Measurements from ENCODE around the gene NAALADL2. TPM values are rescaled to one million over a fixed set of nuclear protein-coding genes. Genes with fewer than 3 reads are reported as not detected.

NAALADL2 gene
- total RNA-seq, 2 donors from 2014 or later, result 8.5 to 24.3 TPM

DNA sequence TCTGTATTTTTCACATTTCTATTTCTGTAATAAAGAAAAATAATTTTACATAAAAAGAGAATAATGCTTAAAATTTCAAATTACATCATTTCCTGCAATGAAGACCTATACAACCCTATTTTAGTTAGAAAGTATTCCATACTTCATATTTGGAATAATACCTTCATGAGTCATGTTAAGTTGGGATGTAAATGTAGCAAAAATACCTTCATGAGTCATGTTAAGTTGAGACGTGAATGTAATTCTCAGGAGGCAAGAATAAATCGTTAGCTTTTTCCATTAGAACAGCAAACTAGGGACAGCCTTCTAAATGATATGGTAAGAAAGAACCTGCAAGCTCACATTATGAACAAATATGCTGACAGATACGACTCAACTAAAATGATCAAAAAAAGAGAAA is 91.9 kb downstream of the NAALADL2 start:
- Histone ChIP-seq H3K27me3 (no peaks in the 10 kb centered on the region), H3K4me3 (no peak overlapping the region), H3K4me1 (no peaks in the 10 kb centered on the region), H3K36me3 (no peaks in the 10 kb centered on the region), H3K27ac (no peak overlapping the region), H3K9me3 (no peaks in the 10 kb centered on the region), H3K9ac (ENCODE audit: low read depth in 2 of 2, low read length in 2 of 2) (no peak overlapping the region)
- no peak for DNase-seq
- intact Hi-C loops (cut with DNase I), result no loop called here
- TF ChIP-seq, protein P1, sequence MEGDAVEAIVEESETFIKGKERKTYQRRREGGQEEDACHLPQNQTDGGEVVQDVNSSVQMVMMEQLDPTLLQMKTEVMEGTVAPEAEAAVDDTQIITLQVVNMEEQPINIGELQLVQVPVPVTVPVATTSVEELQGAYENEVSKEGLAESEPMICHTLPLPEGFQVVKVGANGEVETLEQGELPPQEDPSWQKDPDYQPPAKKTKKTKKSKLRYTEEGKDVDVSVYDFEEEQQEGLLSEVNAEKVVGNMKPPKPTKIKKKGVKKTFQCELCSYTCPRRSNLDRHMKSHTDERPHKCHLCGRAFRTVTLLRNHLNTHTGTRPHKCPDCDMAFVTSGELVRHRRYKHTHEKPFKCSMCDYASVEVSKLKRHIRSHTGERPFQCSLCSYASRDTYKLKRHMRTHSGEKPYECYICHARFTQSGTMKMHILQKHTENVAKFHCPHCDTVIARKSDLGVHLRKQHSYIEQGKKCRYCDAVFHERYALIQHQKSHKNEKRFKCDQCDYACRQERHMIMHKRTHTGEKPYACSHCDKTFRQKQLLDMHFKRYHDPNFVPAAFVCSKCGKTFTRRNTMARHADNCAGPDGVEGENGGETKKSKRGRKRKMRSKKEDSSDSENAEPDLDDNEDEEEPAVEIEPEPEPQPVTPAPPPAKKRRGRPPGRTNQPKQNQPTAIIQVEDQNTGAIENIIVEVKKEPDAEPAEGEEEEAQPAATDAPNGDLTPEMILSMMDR (IDR thresholded peaks at IDR 0.05), result no peak

DNA sequence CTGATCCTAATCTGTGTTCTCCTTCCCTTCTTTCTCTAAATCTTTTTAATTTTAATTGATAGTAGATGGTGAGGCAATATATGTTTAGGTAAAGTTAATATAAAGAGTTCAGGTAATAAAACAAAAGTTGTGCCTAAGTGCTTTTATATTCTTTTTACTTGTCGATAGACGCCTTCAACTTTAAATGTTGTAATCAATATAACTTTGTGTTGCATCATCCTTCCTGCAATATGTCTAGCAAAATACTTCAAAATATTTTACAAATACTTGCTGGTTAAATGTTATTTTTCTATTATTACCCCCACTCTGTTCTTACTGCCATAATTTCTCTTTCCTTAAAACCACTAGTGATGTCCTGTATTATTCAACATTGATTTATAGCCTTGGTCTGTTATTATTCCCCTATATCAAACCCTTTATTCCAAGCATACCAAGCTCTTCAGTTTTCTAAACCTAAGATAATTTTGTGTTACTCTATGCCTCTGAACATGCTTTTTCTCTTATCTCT is 92.4 kb downstream of the NAALADL2 start:
- H3K9ac ChIP-seq (ENCODE audit: low read depth in 2 of 2, low read length in 2 of 2), result no peak overlapping the region
- H3K27ac ChIP-seq, result no peak overlapping the region
- no peaks in the 10 kb centered on the region for H3K9me3 ChIP-seq
- no peaks in the 10 kb centered on the region for H3K4me1 ChIP-seq
- H3K27me3 ChIP-seq, result no peaks in the 10 kb centered on the region
- no peaks in the 10 kb centered on the region for H3K36me3 ChIP-seq
- DNase-seq, result no peak
- intact Hi-C loops (cut with DNase I), result no loop called here
- TF ChIP-seq, protein P1 (IDR thresholded peaks at IDR 0.05), result no peak
- no peak overlapping the region for H3K4me3 ChIP-seq

DNA sequence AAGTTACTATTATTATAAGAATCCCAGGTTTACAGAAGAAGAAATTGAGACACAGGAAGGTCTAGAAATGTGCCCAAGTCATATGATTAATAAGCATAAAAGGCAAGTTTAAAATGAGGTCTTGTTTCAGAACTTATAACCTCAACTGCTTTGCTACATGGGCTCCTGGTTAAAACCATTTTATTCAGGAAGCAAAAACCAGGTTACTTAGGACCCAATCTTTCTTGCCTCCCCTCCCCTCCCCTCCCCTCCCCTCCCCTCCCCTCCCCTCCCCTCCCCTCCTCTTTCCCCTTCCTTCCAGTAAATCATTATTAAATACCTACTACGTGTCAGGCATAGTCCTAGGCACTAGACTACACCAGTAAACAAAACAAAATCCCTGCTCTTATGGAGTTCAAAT is 93.9 kb downstream of the NAALADL2 start:
- no peaks in the 10 kb centered on the region for H3K36me3 ChIP-seq
- TF ChIP-seq, protein P1 (IDR thresholded peaks at IDR 0.05), result no peak
- intact Hi-C loops (cut with DNase I), result no loop called here
- no peaks in the 10 kb centered on the region for H3K9me3 ChIP-seq
- DNase-seq, result no peak
- no peak overlapping the region for H3K4me3 ChIP-seq
- no peaks in the 10 kb centered on the region for H3K27me3 ChIP-seq
- no peak overlapping the region for H3K27ac ChIP-seq
- no peaks in the 10 kb centered on the region for H3K4me1 ChIP-seq
- no peak overlapping the region for H3K9ac ChIP-seq (ENCODE audit: low read depth in 2 of 2, low read length in 2 of 2)

DNA sequence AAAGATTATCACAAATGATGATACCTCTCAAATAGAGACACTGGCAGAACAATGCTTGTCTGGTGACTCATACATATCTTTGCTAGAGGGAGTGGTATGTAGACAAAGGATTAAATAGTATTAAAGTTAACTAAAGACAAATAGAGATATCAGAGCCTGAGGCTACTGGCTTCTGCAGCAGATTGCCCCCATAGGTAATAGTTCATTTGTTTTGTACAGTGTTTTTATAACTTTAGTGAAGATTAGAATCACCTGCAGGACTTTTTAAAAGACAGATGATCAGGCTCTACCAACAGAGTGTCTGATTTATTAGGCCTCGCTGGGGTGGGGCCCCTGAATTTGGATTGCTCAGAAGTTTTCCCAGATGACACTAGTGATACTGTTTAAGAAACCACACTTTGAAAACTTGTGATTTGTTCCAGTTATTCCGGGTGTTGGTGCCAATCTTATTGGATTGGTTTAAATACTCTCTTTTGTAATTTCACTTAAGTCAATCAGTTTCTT is 96.4 kb downstream of the NAALADL2 start:
- H3K36me3 ChIP-seq, result no peaks in the 10 kb centered on the region
- H3K27me3 ChIP-seq, result no peaks in the 10 kb centered on the region
- intact Hi-C loops (cut with DNase I), result no loop called here
- no peaks in the 10 kb centered on the region for H3K9me3 ChIP-seq
- no peak overlapping the region for H3K9ac ChIP-seq (ENCODE audit: low read depth in 2 of 2, low read length in 2 of 2)
- TF ChIP-seq, protein P1 (IDR thresholded peaks at IDR 0.05), result no peak
- no peak overlapping the region for H3K27ac ChIP-seq
- no peak for DNase-seq
- no peaks in the 10 kb centered on the region for H3K4me1 ChIP-seq
- H3K4me3 ChIP-seq, result no peak overlapping the region

DNA sequence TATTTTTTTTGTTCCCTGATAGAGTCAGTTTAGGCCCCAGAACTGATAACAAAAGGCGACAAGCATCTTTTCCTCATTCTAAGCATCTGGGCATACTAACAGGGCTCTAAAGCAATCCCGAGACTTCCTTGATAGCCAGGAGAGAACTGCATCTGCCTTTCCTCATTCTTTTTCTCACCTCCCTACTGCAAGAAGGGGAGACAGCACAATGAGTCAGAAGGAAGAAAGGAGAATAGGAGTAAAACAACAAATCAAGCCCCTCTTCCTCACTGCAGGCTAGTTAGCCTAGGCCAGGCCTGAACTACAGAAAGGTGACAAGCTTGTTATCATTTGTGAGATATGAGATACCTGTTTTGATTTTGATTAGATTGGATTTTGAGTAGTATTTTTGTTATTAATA is 97.9 kb downstream of the NAALADL2 start:
- H3K27ac ChIP-seq, result no peak overlapping the region
- intact Hi-C loops (cut with DNase I), result no loop called here
- TF ChIP-seq, protein P1 (IDR thresholded peaks at IDR 0.05), result no peak

More for the DNA sequence above, 97.9 kb downstream of the NAALADL2 start:
- Histone ChIP-seq H3K9ac (ENCODE audit: low read depth in 2 of 2, low read length in 2 of 2) (no peak overlapping the region), H3K36me3 (no peaks in the 10 kb centered on the region), H3K4me3 (no peak overlapping the region), H3K9me3 (no peaks in the 10 kb centered on the region), H3K4me1 (no peaks in the 10 kb centered on the region), H3K27me3 (no peaks in the 10 kb centered on the region)
- no peak for DNase-seq
